K562 (cell line): ENCODE data around the gene PCDH1. TPM values are rescaled to one million over a fixed set of nuclear protein-coding genes. Genes with fewer than 3 reads are reported as not detected.
A peak's percentile ranks its signal among the peaks of the same experiment; 100 is the strongest.

Source experiments
- AFF1 ChIP-seq, 2 experiments: fragments of 450-650 bp; IDR thresholded peaks; 2 replicates each; pipeline ENCODE4 v1.6.1; 2018; ENCODE audit warnings: mild to moderate bottlenecking in 2 of 2, low read depth in 1 of 2; ENCODE audit not compliant: partially characterized antibody in 2 of 2
- EGR1 ChIP-seq: fragments of 450-650 bp; conservative IDR thresholded peaks from 2 replicates; pipeline ENCODE4 v1.6.1; 2017; ENCODE audit warnings: mild to moderate bottlenecking
- GABPA ChIP-seq: fragments of 200-800 bp; sonication (Bioruptor generic); conservative IDR thresholded peaks from 2 replicates; pipeline ENCODE4 v1.6.1; 2016; ENCODE audit warnings: low read depth, missing genetic modification characterization, missing compliant biosample characterization
- GTF2E2 ChIP-seq: fragments of 200-800 bp; sonication (Bioruptor generic); IDR thresholded peaks from 2 replicates; pipeline ENCODE4 v1.6.1; 2016; ENCODE audit warnings: missing genetic modification characterization, missing compliant biosample characterization
- HOMEZ ChIP-seq: fragments of 250-450 bp; sonication (Bioruptor Pico); IDR thresholded peaks from 2 replicates; pipeline ENCODE4 v1.4.0; 2020; ENCODE audit warnings: mild to moderate bottlenecking, moderate library complexity
- PHTF2 ChIP-seq: fragments of 250-450 bp; sonication (Bioruptor Pico); IDR thresholded peaks from 2 replicates; pipeline ENCODE4 v1.5.0; 2021; ENCODE audit warnings: mild to moderate bottlenecking
- SRSF9 ChIP-seq: fragments of 200-400 bp; formaldehyde crosslinking; IDR thresholded peaks from 2 replicates; pipeline ENCODE4 v1.6.1; 2017; ENCODE audit warnings: low read depth, low read length, borderline replicate concordance
- STAG1 ChIP-seq: sonication (generic); formaldehyde crosslinking; IDR thresholded peaks from 2 replicates; pipeline ENCODE4 v1.5.0; 2020; ENCODE audit warnings: missing genetic modification reagents, borderline replicate concordance
- TAF9B ChIP-seq: fragments of 450-650 bp; IDR thresholded peaks from 2 replicates; pipeline ENCODE4 v1.6.1; 2018; ENCODE audit warnings: mild to moderate bottlenecking; ENCODE audit not compliant: partially characterized antibody
- TRIM24 ChIP-seq, 2 experiments: fragments of 450-650 bp; IDR thresholded peaks; 2 replicates each; pipeline ENCODE4 v1.6.1; 2016
- ZBTB12 ChIP-seq: fragments of 250-450 bp; sonication (Bioruptor Pico); IDR thresholded peaks from 2 replicates; pipeline ENCODE4 v1.4.0; 2020
- ZNF316 ChIP-seq: fragments of 450-650 bp; IDR thresholded peaks from 2 replicates; pipeline ENCODE4 v1.6.1; 2016
- polyA plus RNA-seq, 8 experiments: library from polyadenylated mRNA; depleted of rRNA in 4 of 8; stranded (reverse) in 5 of 8; unstranded in 3 of 8; fragments of >200 nt; fragmentation: Nextera tagmentation in 2 of 8; fragmentation: Illumina TruSeq in 1 of 8; extraction: Ambion mirVana in 2 of 8; extraction: Trizol in 1 of 8; gene quantifications; 2 replicates each; pipeline versions ENCODE4 v1.2.1 to v1.2.3, GENCODE V29; 2011 to 2014; ENCODE audit warnings: inconsistent platforms in 1 of 8, missing spikeins in 1 of 8
- total RNA-seq, 7 experiments: library from RNA; depleted of rRNA in 6 of 7; stranded (reverse); fragments of >200 nt in 6 of 7; fragmentation: Illumina TruSeq in 2 of 7; extraction: Trizol in 2 of 7; gene quantifications; 2 replicates each; pipeline versions ENCODE4 v1.2.1 to v1.2.3, GENCODE V29; 2011 to 2021; ENCODE audit warnings: low replicate concordance in 1 of 7
- TF ChIP-seq, protein P1 (sequence below): fragments of 450-650 bp; IDR thresholded peaks from 2 replicates; pipeline ENCODE4 v1.6.1; 2018; ENCODE audit not compliant: partially characterized antibody
- TF ChIP-seq, protein P2 (sequence below): fragments of 250-450 bp; sonication (Bioruptor Pico); IDR thresholded peaks from 2 replicates; pipeline ENCODE4 v1.5.0; 2022; ENCODE audit warnings: mild to moderate bottlenecking

Gene PCDH1
- total and polyA plus RNA-seq, 9 of the 15 experiments (the other 6 are each of a cell fraction or from before 2014, with no cell fraction given) = 0.11 to 3.6 (median 1.9) TPM; not detected in 1

DNA sequence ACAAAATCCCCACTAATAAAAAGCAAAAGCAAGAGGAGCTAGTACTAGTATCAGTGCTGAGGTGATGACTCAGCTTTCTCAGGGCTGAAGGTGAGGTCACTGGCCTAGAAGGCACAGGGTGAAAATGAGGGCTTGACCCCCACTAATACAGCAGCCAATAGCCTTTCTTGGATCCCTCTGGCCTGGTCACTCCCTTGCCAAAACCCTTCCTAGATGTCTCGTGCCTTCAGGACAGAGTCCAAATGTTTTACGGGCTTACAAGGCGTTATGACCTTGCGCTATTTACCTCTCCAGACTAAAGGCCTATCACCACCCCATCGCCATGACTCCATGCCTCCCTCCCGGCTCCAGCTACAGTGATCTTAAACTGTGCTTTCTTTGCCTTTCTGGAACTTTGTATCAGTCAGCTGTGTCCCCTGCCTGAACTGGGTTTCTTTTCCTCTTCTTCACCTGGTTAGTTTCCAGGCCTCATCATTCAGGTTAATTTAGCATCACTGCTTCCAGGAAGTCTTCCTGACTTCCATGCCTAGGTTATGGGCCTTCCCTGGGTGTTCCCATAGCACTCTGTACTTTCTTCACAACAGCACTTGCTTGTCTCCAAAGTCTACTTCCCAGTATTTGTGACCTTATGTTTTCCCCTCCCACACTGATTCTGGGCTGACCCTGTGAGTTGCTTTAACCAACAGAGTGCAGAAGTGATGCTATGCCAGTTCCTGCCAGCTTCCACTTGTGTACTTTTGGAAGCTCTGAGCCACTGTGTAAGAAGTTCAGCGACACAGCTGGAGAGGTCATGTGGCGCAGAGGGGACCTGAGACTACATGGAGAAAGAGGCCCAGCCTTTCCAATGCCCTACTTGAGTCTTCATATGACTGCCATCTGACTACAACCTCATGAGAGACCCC lies 41.3 kb upstream of the PCDH1 start (continued):
- TF ChIP-seq, protein P1, sequence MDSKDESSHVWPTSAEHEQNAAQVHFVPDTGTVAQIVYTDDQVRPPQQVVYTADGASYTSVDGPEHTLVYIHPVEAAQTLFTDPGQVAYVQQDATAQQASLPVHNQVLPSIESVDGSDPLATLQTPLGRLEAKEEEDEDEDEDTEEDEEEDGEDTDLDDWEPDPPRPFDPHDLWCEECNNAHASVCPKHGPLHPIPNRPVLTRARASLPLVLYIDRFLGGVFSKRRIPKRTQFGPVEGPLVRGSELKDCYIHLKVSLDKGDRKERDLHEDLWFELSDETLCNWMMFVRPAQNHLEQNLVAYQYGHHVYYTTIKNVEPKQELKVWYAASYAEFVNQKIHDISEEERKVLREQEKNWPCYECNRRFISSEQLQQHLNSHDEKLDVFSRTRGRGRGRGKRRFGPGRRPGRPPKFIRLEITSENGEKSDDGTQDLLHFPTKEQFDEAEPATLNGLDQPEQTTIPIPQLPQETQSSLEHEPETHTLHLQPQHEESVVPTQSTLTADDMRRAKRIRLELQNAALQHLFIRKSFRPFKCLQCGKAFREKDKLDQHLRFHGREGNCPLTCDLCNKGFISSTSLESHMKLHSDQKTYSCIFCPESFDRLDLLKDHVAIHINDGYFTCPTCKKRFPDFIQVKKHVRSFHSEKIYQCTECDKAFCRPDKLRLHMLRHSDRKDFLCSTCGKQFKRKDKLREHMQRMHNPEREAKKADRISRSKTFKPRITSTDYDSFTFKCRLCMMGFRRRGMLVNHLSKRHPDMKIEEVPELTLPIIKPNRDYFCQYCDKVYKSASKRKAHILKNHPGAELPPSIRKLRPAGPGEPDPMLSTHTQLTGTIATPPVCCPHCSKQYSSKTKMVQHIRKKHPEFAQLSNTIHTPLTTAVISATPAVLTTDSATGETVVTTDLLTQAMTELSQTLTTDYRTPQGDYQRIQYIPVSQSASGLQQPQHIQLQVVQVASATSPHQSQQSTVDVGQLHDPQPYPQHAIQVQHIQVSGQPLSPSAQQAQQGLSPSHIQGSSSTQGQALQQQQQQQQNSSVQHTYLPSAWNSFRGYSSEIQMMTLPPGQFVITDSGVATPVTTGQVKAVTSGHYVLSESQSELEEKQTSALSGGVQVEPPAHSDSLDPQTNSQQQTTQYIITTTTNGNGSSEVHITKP = peak; percentile 19
- TF ChIP-seq SRSF9 (no peak), GTF2E2 (tag) (no peak), GABPA (tag) (no peak), PHTF2 (CRISPR knock-in tag) (no peak), STAG1 (no peak), TAF9B (no peak), HOMEZ (CRISPR knock-in tag) (no peak), ZNF316 (peak; percentile 99), AFF1 (IDR thresholded peaks at IDR 0.05; ENCODE audit: low read depth in 1 of 2, partially characterized antibody in 2 of 2) (no peak), ZBTB12 (no peak), TRIM24 (IDR thresholded peaks at IDR 0.05) (no peak), EGR1 (no peak)
- TF ChIP-seq, protein P2, sequence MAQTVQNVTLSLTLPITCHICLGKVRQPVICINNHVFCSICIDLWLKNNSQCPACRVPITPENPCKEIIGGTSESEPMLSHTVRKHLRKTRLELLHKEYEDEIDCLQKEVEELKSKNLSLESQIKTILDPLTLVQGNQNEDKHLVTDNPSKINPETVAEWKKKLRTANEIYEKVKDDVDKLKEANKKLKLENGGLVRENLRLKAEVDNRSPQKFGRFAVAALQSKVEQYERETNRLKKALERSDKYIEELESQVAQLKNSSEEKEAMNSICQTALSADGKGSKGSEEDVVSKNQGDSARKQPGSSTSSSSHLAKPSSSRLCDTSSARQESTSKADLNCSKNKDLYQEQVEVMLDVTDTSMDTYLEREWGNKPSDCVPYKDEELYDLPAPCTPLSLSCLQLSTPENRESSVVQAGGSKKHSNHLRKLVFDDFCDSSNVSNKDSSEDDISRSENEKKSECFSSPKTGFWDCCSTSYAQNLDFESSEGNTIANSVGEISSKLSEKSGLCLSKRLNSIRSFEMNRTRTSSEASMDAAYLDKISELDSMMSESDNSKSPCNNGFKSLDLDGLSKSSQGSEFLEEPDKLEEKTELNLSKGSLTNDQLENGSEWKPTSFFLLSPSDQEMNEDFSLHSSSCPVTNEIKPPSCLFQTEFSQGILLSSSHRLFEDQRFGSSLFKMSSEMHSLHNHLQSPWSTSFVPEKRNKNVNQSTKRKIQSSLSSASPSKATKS (CRISPR knock-in tag) = no peak
